Heart right ventricle (tissue), 16 donors: Measurements from ENCODE around the gene HTR3C. TPM values are rescaled to one million over a fixed set of nuclear protein-coding genes. Genes with fewer than 3 reads are reported as not detected.

Experiments
- ATAC-seq, 8 donors: fragments of 200-7000 bp; cut with Tn5 transposase; one replicate each; pipeline ENCODE4 v1.9.1; 2020; ENCODE audit warnings: mild to moderate bottlenecking in 8 of 8, moderate library complexity in 8 of 8, moderate number of reproducible peaks in 1 of 8
- DNase-seq, 2 donors: peaks; one replicate each; pipeline ENCODE4 v3.0.0-alpha.2; 2020
- H3K27ac ChIP-seq, 10 donors: fragments of 200-600 bp; sonication (generic) in 2 of 10; one replicate each; pipeline versions ENCODE4 v1.5.0 to v1.8.0; 2020 to 2022; ENCODE audit warnings: mild to moderate bottlenecking in 3 of 10
- H3K27me3 ChIP-seq, 7 donors: fragments of 200-600 bp; one replicate each; pipeline ENCODE4 v1.8.0; 2021 to 2022; ENCODE audit warnings: mild to moderate bottlenecking in 2 of 7
- H3K36me3 ChIP-seq, 9 donors: fragments of 200-600 bp; sonication (generic) in 1 of 9; one replicate each; pipeline versions ENCODE4 v1.5.0 to v1.8.0; 2020 to 2022; ENCODE audit warnings: mild to moderate bottlenecking in 2 of 9
- H3K4me1 ChIP-seq, 9 donors: fragments of 200-600 bp; sonication (generic) in 1 of 9; one replicate each; pipeline versions ENCODE4 v1.5.0 to v1.8.0; 2020 to 2022; ENCODE audit warnings: mild to moderate bottlenecking in 4 of 9
- H3K4me3 ChIP-seq, 10 donors: fragments of 200-600 bp; sonication (generic) in 2 of 10; one replicate each; pipeline versions ENCODE4 v1.5.0 to v1.8.0; 2020 to 2022; ENCODE audit warnings: mild to moderate bottlenecking in 7 of 10, moderate library complexity in 2 of 10
- H3K9me3 ChIP-seq, 11 donors: fragments of 200-600 bp in 10 of 11; sonication (generic) in 2 of 11; one replicate each; pipeline versions ENCODE4 v1.5.0 to v1.8.0; 2013 to 2022; ENCODE audit warnings: mild to moderate bottlenecking in 2 of 11, control low read depth in 1 of 11, moderate library complexity in 1 of 11
- CTCF ChIP-seq, 9 donors: fragments of 200-600 bp; sonication (generic) in 2 of 9; IDR thresholded peaks; one replicate each; pipeline versions ENCODE4 v1.5.0 to v1.8.0; 2021 to 2022; ENCODE audit warnings: antibody characterized with exemption in 9 of 9, mild to moderate bottlenecking in 5 of 9, moderate library complexity in 1 of 9
- WGBS, 2 donors: extraction: QIAGEN DNeasy Blood & Tissue Kit; methylation state at CpG; one replicate each; pipeline ENCODE4 v1.1.7; 2013; ENCODE audit warnings: inconsistent platforms in 1 of 2; 5-methylcytosine and 5-hydroxymethylcytosine counted together
- intact Hi-C, 10 donors: fragments of 100-400 bp; cut with DNase I; formaldehyde crosslinking; loops; one replicate each; pipeline versions ENCODE4 v1.11.1 to v1.14.2; 2022
- polyA plus RNA-seq, 2 donors: library from polyadenylated mRNA; stranded (reverse); fragments of 200-250 nt; gene quantifications; one replicate each; pipeline ENCODE4 v1.2.3, GENCODE V29; 2013
- total RNA-seq, 10 donors: library from RNA; stranded (reverse); fragmentation: NEBNext Ultra II Directional in 3 of 10; extraction: Animal tissue kit (Norgen Biotek cat#: 25700) in 3 of 10; gene quantifications; one replicate each; pipeline versions ENCODE4 v1.2.1 to v1.2.4, GENCODE V29; 2021 to 2023
- donor health status: Arrhythmogenic right ventricular cardiomyopathy.
- donor health status: ischemic (EF 13 %, LVEDD 7.1; RV severe dilation, severe dysfunction).
- donor health status: healthy with polysubstance abuse.
- donor health status: DM: no; HTN: yes; CAD: no.
- donor health status: DM: no; HTN: no; CAD: no.
- donor health status: ischemic (EF 25% LVEDD 6.9; RV normal size, moderate dysfunction).
- donor health status: ischemic (EF 25% LVEDD 5.7; RV mildly dilated, moderate dysfunction).
- donor health status: healthy.
- donor health status: DM: yes; HTN: yes; CAD: no.
- donor health status: Ischemic cardiomyopathy.
- donor health status: ischemic (EF 35%, LVEDD 5.7; RV mildly dilated, moderate dysfunction).
- donor health status: nonischemic (EF 11% LVEDD 7.7; RV severe dilation, severe dysfunction).
- donor health status: DM: yes; HTN: yes; CAD: no.
- donor health status: PGD.
- donor health status: ischemic (EF 29% LVEDD 5.4; RV normal size, mild dysfunction).
- donor health status: nonischemic (EF 23%, LVEDD 6.1; RV moderate dilation, normal function).

Gene HTR3C
- total and polyA plus RNA-seq, 12 donors: not detected

- Histone ChIP-seq H3K27ac (no peak overlapping the region), H3K9me3 (peaks cover 0 to 19% (median 0%) of the 10 kb centered on the region in 11 donors), H3K27me3 (no peaks in the 10 kb centered on the region), H3K36me3 (no peaks in the 10 kb centered on the region), H3K4me1 (no peaks in the 10 kb centered on the region), H3K4me3 (no peak overlapping the region)
- no peak for ATAC-seq
- DNase-seq: no peak
- no peak for TF ChIP-seq CTCF (IDR thresholded peaks at IDR 0.05)
- WGBS, 2 donors: 54 to 58% methylated on average over 3 of the region's 3 CpGs
- intact Hi-C loops: no loop called here
These were observed 32.6 kb downstream of the HTR3C start for GRCh38 chr3:184085389-184085852.

- TF ChIP-seq CTCF (IDR thresholded peaks at IDR 0.05): no peak
- WGBS, 2 donors: 92 to 95% methylated on average over 3 of the region's 3 CpGs
- Histone ChIP-seq H3K27me3 (no peaks in the 10 kb centered on the region), H3K4me1 (no peaks in the 10 kb centered on the region), H3K27ac (no peak overlapping the region), H3K4me3 (no peak overlapping the region), H3K9me3 (peaks cover 0 to 35% (median 13%) of the 10 kb centered on the region in 11 donors), H3K36me3 (no peaks in the 10 kb centered on the region)
- ATAC-seq: no peak
- DNase-seq: no peak
- intact Hi-C loops: no loop called here
These were observed 39.4 kb downstream of the HTR3C start for GRCh38 chr3:184092199-184092598.

- intact Hi-C loops: no loop called here
- WGBS, 2 donors: 83 to 86% methylated on average over 7 of the region's 7 CpGs
These were observed 44.0 kb downstream of the HTR3C start, which contains the start of gene HTR3E for GRCh38 chr3:184096811-184097383. TSS of gene HTR3E (plus strand) at chr3:184097064. CDS start at chr3:184097530, 466 bp downstream.

GRCh38 chr3:184097556-184097955 is 44.7 kb downstream of the HTR3C start:
- intact Hi-C loops: no loop called here
- no peaks in the 10 kb centered on the region for H3K36me3 ChIP-seq
- no peak overlapping the region for H3K4me3 ChIP-seq
- peaks cover 0 to 5% (median 0%) of the 10 kb centered on the region in 7 donors for H3K27me3 ChIP-seq
- 86 to 88% methylated on average over 6 of the region's 6 CpGs for WGBS, 2 donors
- peaks cover 0 to 18% (median 6%) of the 10 kb centered on the region in 11 donors for H3K9me3 ChIP-seq
- ATAC-seq (no peak), DNase-seq (no peak)
- no peak overlapping the region for H3K27ac ChIP-seq
- no peaks in the 10 kb centered on the region for H3K4me1 ChIP-seq
- no peak for TF ChIP-seq CTCF (IDR thresholded peaks at IDR 0.05)

More at GRCh38 chr3:184096811-184097383, 44.0 kb downstream of the HTR3C start, which contains the start of gene HTR3E:
- H3K36me3 ChIP-seq: no peaks in the 10 kb centered on the region
- ATAC-seq (no peak), DNase-seq (no peak)
- peaks cover 0 to 5% (median 0%) of the 10 kb centered on the region in 7 donors for H3K27me3 ChIP-seq
- no peak for TF ChIP-seq CTCF (IDR thresholded peaks at IDR 0.05)
- peaks cover 0 to 25% (median 11%) of the 10 kb centered on the region in 11 donors for H3K9me3 ChIP-seq
- no peaks in the 10 kb centered on the region for H3K4me1 ChIP-seq
- H3K4me3 ChIP-seq: no peak within 1 kb of the TSS
- H3K27ac ChIP-seq: no peak within 1 kb of the TSS
